SK-N-SH treated with all-trans-retinoic acid at 6 μM for 48 hours (cell line): Measurements from ENCODE around the gene SCFD2.
"Not testable (repeated sequence)": the region's sequence is repeated elsewhere in the genome, so short reads cannot be mapped to it uniquely, and the experiment has no call there.

ENCODE experiments used
- ATAC-seq: fragments of 200-7000 bp; cut with Tn5 transposase; 3 replicates; pipeline ENCODE4 v1.9.1; 2020; ENCODE audit warnings: mild to moderate bottlenecking, moderate library complexity
- BACH2 ChIP-seq: fragments of 250-450 bp; sonication (Bioruptor Pico); IDR thresholded peaks from 2 replicates; pipeline ENCODE4 v1.9.0; 2021; ENCODE audit warnings: mild to moderate bottlenecking, borderline replicate concordance
- CSDC2 ChIP-seq: fragments of 250-450 bp; sonication (Bioruptor Pico); IDR thresholded peaks from 2 replicates; pipeline ENCODE4 v1.5.0; 2020; ENCODE audit warnings: mild to moderate bottlenecking, moderate library complexity
- CSRNP3 ChIP-seq: fragments of 250-450 bp; sonication (Bioruptor Pico); IDR thresholded peaks from 2 replicates; pipeline ENCODE4 v1.5.1; 2021; ENCODE audit warnings: mild to moderate bottlenecking, moderate library complexity
- ISL1 ChIP-seq: fragments of 250-450 bp; sonication (Bioruptor Pico); IDR thresholded peaks from 2 replicates; pipeline ENCODE4 v2.1.2; 2022; ENCODE audit warnings: mild to moderate bottlenecking, moderate library complexity
- OSR1 ChIP-seq: fragments of 250-450 bp; sonication (Bioruptor Pico); IDR thresholded peaks from 2 replicates; pipeline ENCODE4 v1.8.0; 2022; ENCODE audit warnings: moderate library complexity, mild to moderate bottlenecking, inconsistent platforms
- RARB ChIP-seq: fragments of 250-450 bp; sonication (Bioruptor Pico); IDR thresholded peaks from 2 replicates; pipeline ENCODE4 v1.8.0; 2021; ENCODE audit warnings: mild to moderate bottlenecking, moderate library complexity
- SNAI2 ChIP-seq: fragments of 250-450 bp; sonication (Bioruptor Pico); IDR thresholded peaks from 2 replicates; pipeline ENCODE4 v1.5.0; 2020; ENCODE audit warnings: mild to moderate bottlenecking, moderate library complexity
- TCF4 ChIP-seq: fragments of 250-450 bp; sonication (Bioruptor Pico); IDR thresholded peaks from 2 replicates; pipeline ENCODE4 v1.8.0; 2021; ENCODE audit warnings: mild to moderate bottlenecking, moderate library complexity, borderline replicate concordance
- TOX ChIP-seq: fragments of 250-450 bp; sonication (Bioruptor Pico); IDR thresholded peaks from 2 replicates; pipeline ENCODE4 v1.8.0; 2021; ENCODE audit warnings: mild to moderate bottlenecking, moderate library complexity, borderline replicate concordance
- TSHZ2 ChIP-seq: fragments of 250-450 bp; sonication (Bioruptor Pico); IDR thresholded peaks from 2 replicates; pipeline ENCODE4 v1.5.0; 2020; ENCODE audit warnings: mild to moderate bottlenecking, moderate library complexity
- ZC3H10 ChIP-seq: fragments of 250-450 bp; sonication (Bioruptor Pico); IDR thresholded peaks from 2 replicates; pipeline ENCODE4 v1.5.1; 2021; ENCODE audit warnings: mild to moderate bottlenecking, moderate library complexity
- ZFP3 ChIP-seq: fragments of 250-450 bp; sonication (Bioruptor Pico); IDR thresholded peaks from 2 replicates; pipeline ENCODE4 v1.5.0; 2020; ENCODE audit warnings: mild to moderate bottlenecking, moderate library complexity
- ZFP30 ChIP-seq: fragments of 450-650 bp; formaldehyde crosslinking; IDR thresholded peaks from 2 replicates; pipeline ENCODE4 v1.5.0; 2022; ENCODE audit warnings: mild to moderate bottlenecking, moderate library complexity
- ZNF565 ChIP-seq: fragments of 450-650 bp; formaldehyde crosslinking; conservative IDR thresholded peaks from 2 replicates; pipeline ENCODE4 v1.5.0; 2020; ENCODE audit warnings: low read depth, mild to moderate bottlenecking, moderate library complexity
- ZNF70 ChIP-seq: fragments of 450-650 bp; formaldehyde crosslinking; IDR thresholded peaks from 2 replicates; pipeline ENCODE4 v1.5.0; 2020; ENCODE audit warnings: mild to moderate bottlenecking, moderate library complexity
- TF ChIP-seq, protein P1 (sequence below): fragments of 250-450 bp; sonication (Bioruptor Pico); IDR thresholded peaks from 2 replicates; pipeline ENCODE4 v1.8.0; 2020; ENCODE audit warnings: mild to moderate bottlenecking, moderate library complexity, borderline replicate concordance
- TF ChIP-seq, protein P2 (sequence below): fragments of 250-450 bp; sonication (Bioruptor Pico); IDR thresholded peaks from 2 replicates; pipeline ENCODE4 v1.8.0; 2021; ENCODE audit warnings: low read depth, mild to moderate bottlenecking, moderate library complexity, borderline replicate concordance

SCFD2 gene

GRCh38 chr4:53141308-53141707 is 224.6 kb downstream of the SCFD2 start (continued):
- TF ChIP-seq CSRNP3 (CRISPR knock-in tag), result no peak
- TF ChIP-seq CSDC2, result no peak
- TF ChIP-seq ZNF70 (CRISPR knock-in tag), result no peak

DNA sequence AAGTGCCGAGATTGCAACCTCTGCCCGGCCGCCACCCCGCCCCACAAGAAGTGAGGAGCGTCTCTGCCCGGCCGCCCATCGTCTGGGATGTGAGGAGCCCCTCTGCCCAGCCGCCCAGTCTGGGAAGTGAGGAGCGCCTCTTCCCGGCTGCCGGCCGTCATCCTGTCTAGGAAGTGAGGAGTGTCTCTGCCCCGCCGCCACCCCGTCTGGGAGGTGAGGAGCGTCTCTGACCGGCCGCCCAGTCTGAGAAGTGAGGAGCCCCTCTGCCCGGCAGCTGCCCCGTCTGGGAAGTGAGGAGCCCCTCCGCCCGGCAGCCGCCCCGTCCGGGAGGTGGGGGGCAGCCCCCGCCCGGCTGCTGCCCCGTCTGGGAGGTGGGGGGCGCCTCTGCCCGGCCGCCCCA is 226.6 kb downstream of the SCFD2 start:
- not testable (repeated sequence) for ATAC-seq

DNA sequence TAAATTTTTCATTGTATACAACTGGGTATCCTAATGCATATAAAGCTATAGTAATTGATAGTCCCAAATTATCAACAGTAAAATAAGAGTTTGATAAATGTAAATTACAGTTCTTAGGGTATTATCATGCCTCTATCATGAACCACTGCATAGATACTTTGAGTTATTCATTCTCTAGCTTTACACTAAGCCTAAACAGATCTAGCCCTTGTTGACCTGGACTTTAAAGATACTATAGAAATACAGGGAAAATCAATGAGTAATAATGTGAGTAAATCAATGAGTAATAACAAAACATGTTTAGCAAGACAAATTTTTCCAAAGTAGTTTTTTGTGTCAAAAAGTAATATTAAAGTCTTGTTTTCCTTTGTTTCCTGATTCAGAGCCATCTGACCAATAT is 228.4 kb downstream of the SCFD2 start:
- no peak for ATAC-seq
- TF ChIP-seq SNAI2 (CRISPR knock-in tag), result no peak
- no peak for TF ChIP-seq RARB (CRISPR knock-in tag)
- no peak for TF ChIP-seq ZNF70 (CRISPR knock-in tag)
- TF ChIP-seq TCF4 (CRISPR knock-in tag), result no peak
- no peak for TF ChIP-seq ZFP30 (CRISPR knock-in tag)
- TF ChIP-seq TSHZ2 (CRISPR knock-in tag), result no peak

DNA sequence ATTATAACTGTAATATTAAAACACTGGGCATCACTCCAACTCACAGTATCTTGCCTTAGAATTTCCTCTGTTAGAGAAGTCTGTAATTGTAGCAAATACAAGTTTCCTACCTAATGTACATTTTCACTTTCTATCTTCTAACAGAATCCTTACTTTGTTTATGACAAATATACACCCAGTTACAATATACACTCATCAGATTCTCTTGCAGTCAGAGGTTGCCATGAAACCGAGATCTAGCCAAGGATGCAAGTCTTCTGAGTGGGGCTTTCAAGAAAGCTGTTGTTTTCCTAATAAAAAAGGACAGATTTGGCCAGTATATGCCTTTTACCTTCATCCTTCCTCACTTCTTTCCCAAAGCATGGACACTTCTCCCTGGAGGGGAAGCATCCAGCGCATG is 228.9 kb downstream of the SCFD2 start:
- TF ChIP-seq ZC3H10 (CRISPR knock-in tag) (no peak), OSR1 (CRISPR knock-in tag) (no peak), TSHZ2 (CRISPR knock-in tag) (no peak), BACH2 (no peak), RARB (CRISPR knock-in tag) (no peak), CSRNP3 (CRISPR knock-in tag) (no peak), CSDC2 (no peak)
- TF ChIP-seq, protein P1, sequence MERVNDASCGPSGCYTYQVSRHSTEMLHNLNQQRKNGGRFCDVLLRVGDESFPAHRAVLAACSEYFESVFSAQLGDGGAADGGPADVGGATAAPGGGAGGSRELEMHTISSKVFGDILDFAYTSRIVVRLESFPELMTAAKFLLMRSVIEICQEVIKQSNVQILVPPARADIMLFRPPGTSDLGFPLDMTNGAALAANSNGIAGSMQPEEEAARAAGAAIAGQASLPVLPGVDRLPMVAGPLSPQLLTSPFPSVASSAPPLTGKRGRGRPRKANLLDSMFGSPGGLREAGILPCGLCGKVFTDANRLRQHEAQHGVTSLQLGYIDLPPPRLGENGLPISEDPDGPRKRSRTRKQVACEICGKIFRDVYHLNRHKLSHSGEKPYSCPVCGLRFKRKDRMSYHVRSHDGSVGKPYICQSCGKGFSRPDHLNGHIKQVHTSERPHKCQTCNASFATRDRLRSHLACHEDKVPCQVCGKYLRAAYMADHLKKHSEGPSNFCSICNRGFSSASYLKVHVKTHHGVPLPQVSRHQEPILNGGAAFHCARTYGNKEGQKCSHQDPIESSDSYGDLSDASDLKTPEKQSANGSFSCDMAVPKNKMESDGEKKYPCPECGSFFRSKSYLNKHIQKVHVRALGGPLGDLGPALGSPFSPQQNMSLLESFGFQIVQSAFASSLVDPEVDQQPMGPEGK (CRISPR knock-in tag), result no peak
- no peak for ATAC-seq

GRCh38 chr4:53132132-53132891 is 233.5 kb downstream of the SCFD2 start:
- TF ChIP-seq, protein P2, sequence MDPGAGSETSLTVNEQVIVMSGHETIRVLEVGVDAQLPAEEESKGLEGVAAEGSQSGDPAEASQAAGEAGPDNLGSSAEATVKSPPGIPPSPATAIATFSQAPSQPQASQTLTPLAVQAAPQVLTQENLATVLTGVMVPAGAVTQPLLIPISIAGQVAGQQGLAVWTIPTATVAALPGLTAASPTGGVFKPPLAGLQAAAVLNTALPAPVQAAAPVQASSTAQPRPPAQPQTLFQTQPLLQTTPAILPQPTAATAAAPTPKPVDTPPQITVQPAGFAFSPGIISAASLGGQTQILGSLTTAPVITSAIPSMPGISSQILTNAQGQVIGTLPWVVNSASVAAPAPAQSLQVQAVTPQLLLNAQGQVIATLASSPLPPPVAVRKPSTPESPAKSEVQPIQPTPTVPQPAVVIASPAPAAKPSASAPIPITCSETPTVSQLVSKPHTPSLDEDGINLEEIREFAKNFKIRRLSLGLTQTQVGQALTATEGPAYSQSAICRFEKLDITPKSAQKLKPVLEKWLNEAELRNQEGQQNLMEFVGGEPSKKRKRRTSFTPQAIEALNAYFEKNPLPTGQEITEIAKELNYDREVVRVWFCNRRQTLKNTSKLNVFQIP (CRISPR knock-in tag), result no peak
- TF ChIP-seq TOX (CRISPR knock-in tag), result no peak
- TF ChIP-seq RARB (CRISPR knock-in tag), result no peak
- TF ChIP-seq ISL1 (CRISPR knock-in tag), result no peak
- no peak for TF ChIP-seq CSDC2
- TF ChIP-seq ZFP3 (CRISPR knock-in tag), result no peak
- TF ChIP-seq SNAI2 (CRISPR knock-in tag), result no peak
- no peak for TF ChIP-seq BACH2
- no peak for TF ChIP-seq ZNF565 (CRISPR knock-in tag)
- TF ChIP-seq, protein P1 (CRISPR knock-in tag), result no peak
- no peak for ATAC-seq
